Measurements from ENCODE around the gene IMPG2.
"Not testable (repeated sequence)": the region's sequence is repeated elsewhere in the genome, so short reads cannot be mapped to it uniquely, and the experiment has no call there.

IMPG2 gene

GRCh38 chr3:101320475-101320874, at the start of gene IMPG2:
IMPG2 (minus strand) TSS chr3:101320575; CDS start chr3:101320372, 203 bp downstream.
- no peak for DNase-seq

DNA sequence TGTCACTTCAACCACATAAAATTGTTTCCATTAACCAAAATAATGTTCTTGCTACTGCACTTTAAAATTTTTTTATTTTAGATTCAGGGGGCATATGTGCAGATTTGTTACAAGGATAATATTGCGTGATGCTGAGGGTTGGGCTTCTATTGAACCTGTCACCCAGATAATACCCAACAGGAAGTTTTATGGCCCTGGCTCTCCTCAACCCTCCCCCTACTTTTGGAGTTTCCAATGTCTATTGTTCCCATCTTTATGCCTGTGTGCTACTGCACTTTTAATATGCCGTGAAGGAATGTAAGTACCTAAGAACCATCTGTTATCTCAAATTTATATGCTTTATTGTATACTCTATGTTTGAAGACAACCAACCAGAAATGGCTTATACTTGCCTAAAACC, 42.0 kb upstream of the IMPG2 start:
- no peak for DNase-seq

DNA sequence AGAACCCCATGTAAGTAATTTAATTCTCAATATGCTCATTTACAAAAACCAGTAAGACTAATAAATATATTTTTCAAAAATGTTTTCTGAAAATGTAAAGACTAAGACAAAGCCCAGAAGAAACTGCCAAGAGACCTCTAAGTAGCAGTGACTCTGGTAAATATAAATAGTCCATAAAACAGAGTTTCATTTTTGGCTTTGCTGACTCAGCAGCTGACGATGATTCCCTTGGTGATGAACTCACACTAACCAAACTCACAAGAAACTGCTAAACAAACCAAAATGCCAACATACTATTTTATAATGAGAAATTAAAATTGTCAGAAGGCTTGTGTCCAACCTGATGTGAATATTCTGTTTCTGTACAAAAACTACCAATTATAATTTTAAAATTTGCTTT, 31.5 kb upstream of the IMPG2 start:
- DNase-seq: no peak

- DNase-seq: no peak
Observed at GRCh38 chr3:101340591-101340990, 20.2 kb upstream of the IMPG2 start.

DNA sequence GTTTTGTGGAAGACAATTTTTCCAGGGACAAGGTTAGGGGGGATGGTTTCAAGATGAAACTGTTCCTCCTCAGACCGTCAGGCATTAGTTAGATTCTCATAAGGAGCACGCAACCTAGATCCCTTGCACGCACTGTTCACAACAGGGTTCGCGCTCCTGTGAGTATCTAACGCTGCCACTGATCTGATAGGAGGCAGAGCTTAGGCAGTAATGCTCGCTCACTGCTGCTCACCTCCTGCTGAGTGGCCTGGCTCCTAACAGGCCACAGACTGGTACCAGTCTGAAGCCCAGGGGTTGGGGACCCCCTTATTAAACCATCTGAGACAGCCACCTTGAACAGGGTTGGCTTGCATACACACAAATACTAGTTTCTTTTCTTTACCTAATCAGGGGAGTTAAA, 13.5 kb upstream of the IMPG2 start:
- DNase-seq: no peak

- DNase-seq: no peak
Observed at GRCh38 chr3:101329016-101329673, 8.8 kb upstream of the IMPG2 start.

DNA sequence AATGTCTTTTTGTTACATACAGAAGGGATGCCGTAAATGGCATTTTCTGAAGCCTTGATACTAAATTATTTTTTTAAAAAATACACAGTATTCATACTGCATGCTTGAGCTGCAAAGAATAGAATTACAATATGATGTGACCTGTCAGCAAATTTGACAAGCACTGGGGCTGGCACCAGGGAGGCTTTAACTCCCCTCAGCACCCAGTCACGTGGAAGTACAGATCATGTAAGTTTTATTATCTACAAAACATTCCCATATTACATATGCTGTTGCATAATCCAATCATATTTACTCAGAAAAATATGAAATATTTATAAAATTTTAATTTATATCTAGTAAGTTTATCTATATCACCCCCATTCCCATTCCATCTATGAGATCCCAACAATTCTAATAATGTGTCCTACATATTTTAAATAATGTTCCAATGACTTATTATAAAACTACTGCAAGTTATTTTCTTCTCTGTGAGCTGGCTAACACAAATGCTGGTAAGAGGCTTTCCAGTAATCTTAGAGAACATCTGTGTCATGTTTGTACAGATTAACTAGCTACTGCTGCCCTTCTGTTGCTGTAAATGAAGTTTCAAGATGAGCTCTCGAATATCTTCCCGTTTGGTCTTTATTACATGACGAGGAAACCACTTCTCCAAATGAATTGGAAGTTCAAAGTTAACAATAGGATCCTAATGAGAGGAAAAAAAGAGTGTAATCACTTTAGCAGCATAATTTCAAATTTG, 5.2 kb upstream of the IMPG2 start:
- DNase-seq: no peak

GRCh38 chr3:101319531-101319930, 844 bp downstream of the IMPG2 start:
- DNase-seq: no peak

GRCh38 chr3:101312545-101312944, 7.8 kb downstream of the IMPG2 start:
- no peak for DNase-seq

- no peak for DNase-seq
Observed at GRCh38 chr3:101311676-101312075, 8.7 kb downstream of the IMPG2 start.

GRCh38 chr3:101310978-101311375, 9.4 kb downstream of the IMPG2 start:
- DNase-seq: no peak

- not testable (repeated sequence) for DNase-seq
Observed at GRCh38 chr3:101308147-101308772, 12.1 kb downstream of the IMPG2 start.

GRCh38 chr3:101303836-101304235, 16.5 kb downstream of the IMPG2 start:
- no peak for DNase-seq

DNA sequence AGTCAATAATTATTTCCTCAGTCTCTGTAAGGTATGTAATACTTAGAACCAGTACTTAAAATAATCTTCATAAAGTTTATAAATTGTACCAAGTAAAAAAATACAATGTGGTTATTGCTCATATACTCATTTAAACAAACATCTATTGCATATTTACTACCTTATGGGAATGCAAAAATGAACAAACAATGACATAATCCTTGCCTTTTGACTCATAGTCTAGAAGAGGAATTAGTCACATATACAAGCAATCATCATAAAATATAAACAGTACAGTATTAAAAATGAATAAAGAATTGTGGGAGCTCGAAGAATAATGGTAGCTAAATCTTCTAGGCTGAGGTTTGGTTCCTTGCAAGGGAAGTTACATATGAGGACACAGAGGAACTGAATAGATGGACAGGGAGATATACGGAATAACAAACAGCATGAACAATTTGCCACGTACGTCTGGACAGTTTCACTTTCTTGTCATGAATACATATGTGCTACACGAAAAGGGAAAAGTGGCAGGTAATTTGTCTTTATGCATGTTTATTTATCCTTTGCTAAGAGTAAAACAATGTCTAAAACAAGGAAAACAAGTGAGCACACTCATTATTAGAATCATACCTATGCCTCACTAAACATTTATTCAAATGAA, 17.2 kb downstream of the IMPG2 start:
- no peak for DNase-seq

DNA sequence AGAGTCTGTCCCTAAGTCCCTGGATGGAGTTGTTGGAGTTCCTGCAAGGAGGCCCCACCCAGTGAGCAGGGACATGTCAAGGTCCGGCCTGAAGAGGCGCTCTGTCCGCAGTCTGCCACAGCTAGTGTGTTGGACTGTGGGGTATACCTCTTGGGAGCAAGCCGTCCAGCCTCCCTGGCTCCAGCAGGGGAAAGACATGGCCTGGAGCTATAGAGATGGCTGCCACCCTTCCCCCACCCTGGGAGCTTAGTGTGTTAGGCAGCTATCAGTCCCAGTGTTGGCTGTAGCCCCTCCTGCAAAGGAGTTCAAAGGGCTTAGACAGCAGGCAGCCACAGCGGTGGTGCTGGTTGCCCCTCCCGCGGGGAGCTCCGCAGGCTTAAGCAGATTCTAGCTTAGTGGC, 20.3 kb downstream of the IMPG2 start:
- no peak for DNase-seq

GRCh38 chr3:101292027-101292426, 28.3 kb downstream of the IMPG2 start:
- no peak for DNase-seq

GRCh38 chr3:101288294-101288693, 32.1 kb downstream of the IMPG2 start:
- DNase-seq: no peak

DNA sequence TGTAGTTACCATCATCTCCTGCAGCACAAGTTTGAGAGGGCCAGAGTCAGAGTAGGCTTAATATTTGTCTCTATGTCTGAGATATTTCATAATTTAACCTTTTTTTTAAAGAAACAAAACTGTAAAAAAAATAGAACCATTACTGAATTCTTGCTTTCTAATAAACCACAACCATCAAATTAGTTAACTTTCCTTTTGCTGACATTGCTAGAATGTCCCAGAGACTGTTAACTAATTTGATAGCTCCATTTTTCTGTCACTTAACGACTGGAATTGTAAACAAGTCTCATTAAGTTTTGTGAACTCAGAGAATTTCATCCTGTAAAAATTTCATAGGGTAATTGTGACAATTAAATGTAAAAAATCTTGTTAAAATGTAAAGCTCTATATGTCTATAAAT, 35.6 kb downstream of the IMPG2 start:
- DNase-seq: no peak

DNA sequence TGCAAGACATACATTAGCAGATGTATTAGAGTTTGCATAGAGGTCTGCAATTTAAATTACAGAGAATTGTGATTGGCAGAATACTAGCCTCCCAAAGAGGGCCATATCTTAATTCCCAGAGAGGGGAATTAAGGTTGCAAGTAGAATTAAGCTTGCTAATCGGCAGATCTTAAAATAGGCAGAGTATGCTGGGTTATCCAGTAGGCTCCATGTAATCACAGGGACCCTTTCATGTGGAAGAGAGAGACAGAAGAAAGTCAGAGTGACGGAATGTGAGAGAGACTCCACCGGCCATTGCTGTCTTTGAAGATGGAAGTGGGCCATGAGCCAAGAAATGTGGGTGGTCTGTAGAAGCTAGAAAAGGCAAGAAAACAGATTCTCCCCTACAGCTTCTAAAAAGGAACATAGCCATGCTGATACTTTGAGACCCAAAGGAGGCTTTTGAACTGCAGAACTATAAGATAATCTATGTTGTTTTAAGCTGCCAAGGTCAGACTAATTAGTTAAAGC, 38.8 kb downstream of the IMPG2 start:
- no peak for DNase-seq

GRCh38 chr3:101279765-101280385, 40.5 kb downstream of the IMPG2 start:
- no peak for DNase-seq

- DNase-seq: no peak
Observed at GRCh38 chr3:101279162-101279561, 41.2 kb downstream of the IMPG2 start.

DNA sequence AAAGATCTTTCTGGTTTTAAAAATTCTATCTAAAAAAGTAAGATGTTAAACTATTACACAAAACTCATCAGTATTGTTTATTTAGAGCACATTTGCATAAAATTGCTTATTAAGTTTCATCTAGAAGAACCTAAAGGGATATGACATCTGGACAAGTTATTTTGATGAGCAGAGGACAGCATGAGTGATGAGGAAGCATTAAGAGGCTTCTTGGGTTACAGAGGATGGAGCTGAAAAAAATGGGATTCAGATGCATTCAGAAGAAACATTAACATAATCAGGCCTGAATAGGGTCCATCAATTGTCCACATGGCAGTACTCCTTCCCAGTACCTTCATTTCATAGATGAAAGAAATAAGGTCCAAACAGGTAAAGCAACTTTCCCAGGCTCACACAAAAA, 41.6 kb downstream of the IMPG2 start:
- no peak for DNase-seq
